NCI-H2227 (cell line): ENCODE results near the gene TMTC1.

Experiments used
- DNase-seq: peaks from one replicate; lab custom pipeline; 2025; ENCODE audit not compliant: unreplicated experiment; lab: John Stamatoyannopoulos, UW

The TMTC1 gene

GRCh38 chr12:29741342-29742241 lies 42.1 kb downstream of the TMTC1 start:
- DNase-seq, result no peak

GRCh38 chr12:29739279-29739991 lies 44.3 kb downstream of the TMTC1 start:
- DNase-seq, result no peak

GRCh38 chr12:29738365-29738764 lies 45.4 kb downstream of the TMTC1 start:
- DNase-seq, result no peak

DNA sequence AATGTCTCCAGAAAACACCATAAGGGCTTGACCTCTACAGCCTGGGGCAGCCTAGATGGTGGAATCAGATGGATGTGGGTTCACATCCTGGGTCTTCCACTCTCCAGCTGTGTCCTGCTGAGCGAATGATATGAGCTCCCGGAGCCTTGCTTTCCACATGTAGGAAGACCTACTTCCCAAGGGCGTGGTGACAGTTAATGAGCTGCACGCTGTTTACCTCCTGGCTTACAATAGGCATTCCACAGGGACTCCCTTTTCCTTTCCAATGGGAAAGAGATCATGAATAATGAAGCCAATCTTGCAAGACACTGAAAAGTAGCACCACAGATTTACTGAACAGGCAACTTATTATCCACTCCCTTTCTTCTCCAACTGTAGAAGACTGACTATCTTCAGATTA lies 46.1 kb downstream of the TMTC1 start:
- DNase-seq, result no peak

DNA sequence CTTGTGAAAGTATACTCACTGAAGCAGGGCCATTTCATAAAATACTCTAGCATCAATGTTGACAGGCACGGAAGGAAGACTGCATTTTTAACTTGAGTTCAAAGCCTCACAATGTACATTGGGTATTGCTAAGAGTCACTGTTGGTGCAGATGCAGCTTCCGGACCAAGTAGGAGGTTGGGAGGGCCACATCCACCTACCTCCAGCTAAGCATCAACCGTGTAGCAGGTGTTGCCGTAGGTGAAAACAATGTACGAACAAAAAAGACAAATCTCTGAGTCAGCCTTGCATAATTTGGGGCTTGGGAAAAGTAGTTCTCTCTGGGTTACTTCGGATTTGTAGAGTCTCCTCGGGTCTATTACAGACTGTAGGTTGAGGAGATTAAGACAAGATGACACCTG lies 48.1 kb downstream of the TMTC1 start:
- no peak for DNase-seq

DNA sequence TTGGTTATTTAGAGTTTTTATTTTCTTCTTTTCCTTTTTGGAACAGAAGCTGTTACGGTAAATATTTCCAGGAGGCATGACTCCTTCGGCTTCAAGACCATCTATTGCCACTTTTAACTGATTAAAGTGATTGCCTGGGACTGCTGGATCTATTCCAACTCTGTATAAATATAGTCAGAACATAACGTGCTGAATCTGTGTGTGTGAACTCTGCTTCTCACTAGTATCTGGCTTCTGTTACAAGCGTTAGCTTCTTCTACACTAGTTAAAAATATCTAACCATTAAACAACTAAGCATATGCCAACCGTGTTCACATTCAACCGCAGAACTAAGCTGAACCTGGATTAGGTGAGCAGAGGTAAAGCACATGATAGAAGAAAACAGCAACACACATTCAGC lies 49.0 kb downstream of the TMTC1 start:
- no peak for DNase-seq

GRCh38 chr12:29734305-29734704 lies 49.4 kb downstream of the TMTC1 start:
- no peak for DNase-seq

DNA sequence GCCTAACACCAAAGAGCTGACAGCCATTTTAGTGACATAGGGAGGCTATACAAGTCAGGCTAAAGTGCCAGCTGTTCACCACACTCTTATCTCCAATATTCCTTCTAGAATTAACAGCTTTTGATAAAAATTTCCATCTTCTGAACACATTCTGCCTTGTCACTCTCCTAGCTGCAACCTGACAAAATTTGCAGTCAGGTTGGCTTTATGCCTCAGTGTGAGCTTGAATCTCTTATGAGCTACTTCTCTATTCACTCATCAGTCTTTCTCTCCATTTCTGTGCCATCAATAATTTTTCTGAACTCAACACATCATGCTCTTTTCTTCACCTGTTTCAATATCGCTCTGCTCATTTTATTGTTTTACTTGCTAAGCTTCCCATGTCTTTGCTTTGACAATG lies 50.2 kb downstream of the TMTC1 start:
- DNase-seq, result no peak

DNA sequence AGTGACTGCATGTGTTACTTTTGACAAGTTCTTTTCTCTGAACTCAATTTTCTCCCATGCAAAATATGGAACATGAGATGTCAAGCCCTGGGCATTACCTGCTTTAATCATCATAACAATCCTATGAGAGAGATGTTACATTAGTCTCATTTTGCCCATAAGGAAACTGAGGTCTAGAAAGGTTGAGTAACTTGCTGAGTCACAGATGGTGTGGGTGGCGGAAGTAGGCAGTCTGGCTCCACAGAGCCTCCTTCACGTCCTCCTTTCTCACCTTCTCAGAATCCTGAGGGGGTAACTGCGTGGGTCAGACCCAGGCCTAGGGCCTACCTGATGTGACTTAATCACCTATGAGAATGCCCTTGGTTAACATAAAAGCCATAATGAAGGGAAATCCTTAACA lies 50.7 kb downstream of the TMTC1 start:
- DNase-seq, result no peak

GRCh38 chr12:29732593-29732992 lies 51.1 kb downstream of the TMTC1 start:
- DNase-seq, result no peak

DNA sequence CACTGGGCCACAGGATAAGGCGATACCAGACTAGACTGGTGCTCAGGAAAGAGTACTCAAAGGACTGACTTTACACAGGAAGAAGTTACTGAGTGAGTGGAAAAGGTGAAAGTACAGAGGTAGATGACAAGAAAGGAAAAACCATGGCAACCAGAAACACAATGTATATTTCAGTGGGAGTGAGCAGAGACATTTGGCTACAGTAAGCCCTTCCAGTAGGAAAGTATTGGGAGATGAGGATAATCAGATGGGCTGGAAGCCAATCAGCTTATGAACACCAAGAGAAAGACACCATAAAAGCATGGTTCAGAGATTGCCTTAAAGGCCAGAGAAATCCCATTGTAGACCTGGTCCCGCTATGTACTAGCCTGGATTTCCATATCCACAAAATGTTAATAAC lies 51.6 kb downstream of the TMTC1 start:
- DNase-seq, result no peak

- no peak for DNase-seq
Measured at GRCh38 chr12:29731591-29731990, 52.2 kb downstream of the TMTC1 start.

GRCh38 chr12:29730481-29730880 lies 53.3 kb downstream of the TMTC1 start:
- DNase-seq, result no peak

- DNase-seq, result no peak
Measured at GRCh38 chr12:29728030-29728429, 55.7 kb downstream of the TMTC1 start.

- no peak for DNase-seq
Measured at GRCh38 chr12:29726741-29727348, 56.9 kb downstream of the TMTC1 start.

GRCh38 chr12:29726321-29726692 lies 57.4 kb downstream of the TMTC1 start:
- DNase-seq, result no peak

DNA sequence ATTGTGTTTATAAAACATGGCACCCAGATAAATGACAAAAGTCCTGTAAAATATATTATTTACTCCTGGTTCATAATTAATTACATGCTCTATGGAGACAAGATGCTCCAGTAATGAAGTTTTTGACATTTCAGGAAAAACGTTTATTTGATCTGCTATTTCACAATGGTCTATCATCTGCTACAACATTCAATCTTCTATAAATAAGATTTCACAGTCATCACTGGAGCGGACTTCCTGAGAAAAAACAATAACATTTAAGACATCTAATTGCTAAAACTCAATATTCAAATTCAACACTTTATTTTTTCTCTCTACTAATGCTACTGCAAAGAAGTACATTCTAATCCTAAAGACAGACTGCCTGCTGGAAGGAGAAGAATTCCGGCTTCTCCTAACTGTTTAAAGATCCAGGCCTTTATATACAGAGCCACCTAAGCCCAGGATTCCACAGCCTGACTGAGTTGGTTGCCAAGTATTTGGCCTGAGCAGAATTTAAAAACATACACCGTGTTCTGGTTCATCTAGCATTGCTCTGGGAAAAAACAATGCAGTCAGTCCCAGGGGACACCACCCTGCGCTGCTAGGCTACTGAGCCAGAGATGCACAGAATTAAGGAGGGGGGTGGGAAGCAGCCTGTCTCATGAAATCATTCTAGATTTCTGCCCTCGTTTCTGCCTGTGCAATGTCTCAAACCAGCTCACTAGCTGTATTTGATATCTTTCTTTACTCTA lies 58.0 kb downstream of the TMTC1 start:
- DNase-seq, result no peak

GRCh38 chr12:29722164-29722563 lies 61.6 kb downstream of the TMTC1 start:
- no peak for DNase-seq

GRCh38 chr12:29719381-29719780 lies 64.4 kb downstream of the TMTC1 start:
- no peak for DNase-seq

- no peak for DNase-seq
Measured at GRCh38 chr12:29717540-29718100, 66.1 kb downstream of the TMTC1 start.

DNA sequence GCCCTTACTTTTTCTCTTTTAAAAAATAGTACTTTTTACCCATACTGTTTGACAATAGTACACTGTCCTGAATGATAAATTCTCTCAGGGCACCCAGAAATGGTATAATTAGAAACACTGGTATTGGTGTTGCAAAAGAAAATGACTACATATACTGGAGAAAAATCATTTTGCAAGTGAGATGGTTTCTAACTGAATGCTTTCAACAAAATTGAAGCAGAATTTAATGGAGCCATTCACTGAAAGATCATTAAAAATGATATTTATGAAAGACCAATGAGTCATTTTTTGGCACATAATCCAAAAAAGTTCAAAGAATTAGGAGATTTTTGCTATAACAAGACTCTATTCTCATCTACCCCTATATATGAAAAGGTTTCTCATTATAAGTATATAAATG lies 68.8 kb downstream of the TMTC1 start:
- DNase-seq, result no peak
